IPS-NIHi7 (cell line): ENCODE data around the gene RNF34.

Experiments used
- DNase-seq: peaks from one replicate; pipeline ENCODE4 v3.0.0; 2012; ENCODE audit warnings: mixed read lengths; ENCODE audit errors: extremely low spot score

The RNF34 gene

GRCh38 chr12:121388421-121388981 lies 11.4 kb upstream of the RNF34 start:
- no peak for DNase-seq

GRCh38 chr12:121390856-121391255 lies 9.1 kb upstream of the RNF34 start:
- no peak for DNase-seq

- no peak for DNase-seq
Observed at GRCh38 chr12:121391619-121392324, 8.1 kb upstream of the RNF34 start.

- DNase-seq = no peak
Observed at GRCh38 chr12:121392325-121392716, 7.6 kb upstream of the RNF34 start.

GRCh38 chr12:121397521-121397920 lies 2.4 kb upstream of the RNF34 start:
- no peak for DNase-seq

- no peak for DNase-seq
Observed at GRCh38 chr12:121398355-121398754, 1.6 kb upstream of the RNF34 start.

GRCh38 chr12:121400332-121401139 lies 618 bp downstream of the RNF34 start:
- peak; percentile 28 for DNase-seq

GRCh38 chr12:121403721-121404120 lies 3.8 kb downstream of the RNF34 start:
- DNase-seq = no peak

GRCh38 chr12:121404734-121405133 lies 4.8 kb downstream of the RNF34 start:
- no peak for DNase-seq

- DNase-seq = no peak
Observed at GRCh38 chr12:121405211-121405610, 5.3 kb downstream of the RNF34 start.

- DNase-seq = no peak
Observed at GRCh38 chr12:121413917-121414316, 14.0 kb downstream of the RNF34 start.

GRCh38 chr12:121417847-121418246 lies 17.9 kb downstream of the RNF34 start:
- no peak for DNase-seq

- DNase-seq = no peak
Observed at GRCh38 chr12:121420109-121420508, 20.2 kb downstream of the RNF34 start.

GRCh38 chr12:121423253-121423652 lies 23.3 kb downstream of the RNF34 start:
- DNase-seq = no peak

- no peak for DNase-seq
Observed at GRCh38 chr12:121423682-121424623, 24.0 kb downstream of the RNF34 start.

- no peak for DNase-seq
Observed at GRCh38 chr12:121424624-121424975, 24.7 kb downstream of the RNF34 start.

GRCh38 chr12:121427556-121428050 lies 27.7 kb downstream of the RNF34 start:
- DNase-seq = no peak

GRCh38 chr12:121428883-121429282 lies 29.0 kb downstream of the RNF34 start:
- no peak for DNase-seq

- DNase-seq = no peak
Observed at GRCh38 chr12:121430833-121431415, 31.0 kb downstream of the RNF34 start.

GRCh38 chr12:121432740-121433480 lies 33.0 kb downstream of the RNF34 start:
- no peak for DNase-seq

- no peak for DNase-seq
Observed at GRCh38 chr12:121436706-121437105, 36.8 kb downstream of the RNF34 start.
